ENCODE measurements around the gene FILIP1.

Gene FILIP1

GRCh38 chr6:75377386-75377785 lies 116.2 kb downstream of the FILIP1 start:
- DNase-seq = no peak

GRCh38 chr6:75376347-75377024 lies 117.1 kb downstream of the FILIP1 start:
- DNase-seq = no peak

DNA sequence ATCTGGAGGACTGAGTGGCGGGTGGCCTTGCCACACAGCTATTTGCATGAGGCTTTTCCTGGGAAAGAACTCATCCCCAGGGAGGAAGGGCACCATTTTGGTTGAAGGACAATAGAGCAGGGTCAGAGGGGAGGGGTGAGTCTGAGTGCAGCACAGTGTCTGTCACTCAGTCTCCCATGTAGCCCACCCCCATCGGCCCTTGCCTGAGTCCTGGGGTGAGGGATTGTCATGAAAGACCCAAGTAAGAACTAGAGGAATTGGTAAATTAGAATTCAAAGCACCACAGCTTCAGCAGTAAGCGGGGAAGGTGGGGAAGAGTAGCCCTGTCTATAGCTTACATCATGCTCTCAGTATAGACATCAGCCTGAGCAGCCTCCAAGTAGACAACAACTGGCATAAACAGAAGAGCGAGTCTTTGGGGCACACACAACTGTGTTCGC lies 118.6 kb downstream of the FILIP1 start:
- DNase-seq = no peak

- DNase-seq = no peak
Measured at GRCh38 chr6:75372884-75373283, 120.7 kb downstream of the FILIP1 start.

DNA sequence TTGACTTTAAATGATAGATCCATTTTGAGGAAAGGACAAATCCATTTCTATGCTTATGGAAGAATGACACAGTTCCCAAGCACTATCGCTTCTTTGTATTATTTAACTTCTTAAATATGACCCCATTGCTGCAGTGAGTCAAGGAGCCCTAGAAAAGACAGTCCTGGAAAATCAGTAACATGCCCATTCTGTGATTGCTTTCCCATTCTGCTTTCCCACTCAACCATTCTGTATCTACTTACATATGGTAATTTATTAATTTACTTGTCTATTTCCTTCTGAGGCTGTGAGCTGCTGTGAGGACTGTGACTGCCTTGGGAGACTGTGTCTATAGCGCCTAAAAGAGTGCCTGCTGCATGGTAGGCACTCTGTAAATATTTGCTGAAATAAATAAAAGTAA lies 123.6 kb downstream of the FILIP1 start:
- DNase-seq = no peak

DNA sequence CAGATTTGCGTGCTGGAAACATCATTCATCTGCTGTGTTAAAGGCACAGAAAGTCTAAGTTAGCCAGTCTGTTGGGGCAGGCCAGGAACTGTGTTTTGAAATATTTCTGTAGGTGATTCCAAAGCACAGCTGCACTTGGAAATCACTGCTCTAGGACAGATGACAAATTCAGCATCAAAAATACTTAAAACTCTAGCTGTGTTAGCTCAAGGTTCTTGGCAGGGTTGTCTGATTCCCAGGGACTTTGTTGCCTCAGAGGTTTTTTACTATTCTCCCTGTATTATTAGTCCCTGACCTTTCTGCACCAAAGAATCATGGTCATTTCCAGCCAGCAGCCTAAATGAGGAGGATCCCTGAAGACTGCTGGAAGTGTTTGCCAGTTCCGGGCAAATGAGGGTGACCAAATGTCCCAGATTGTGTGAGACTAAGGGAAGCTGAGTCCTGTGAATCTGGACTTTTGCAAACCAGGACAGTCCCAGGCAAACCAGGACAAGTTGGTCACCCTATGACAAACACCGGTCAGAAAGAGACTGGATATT lies 124.7 kb downstream of the FILIP1 start:
- DNase-seq = no peak

DNA sequence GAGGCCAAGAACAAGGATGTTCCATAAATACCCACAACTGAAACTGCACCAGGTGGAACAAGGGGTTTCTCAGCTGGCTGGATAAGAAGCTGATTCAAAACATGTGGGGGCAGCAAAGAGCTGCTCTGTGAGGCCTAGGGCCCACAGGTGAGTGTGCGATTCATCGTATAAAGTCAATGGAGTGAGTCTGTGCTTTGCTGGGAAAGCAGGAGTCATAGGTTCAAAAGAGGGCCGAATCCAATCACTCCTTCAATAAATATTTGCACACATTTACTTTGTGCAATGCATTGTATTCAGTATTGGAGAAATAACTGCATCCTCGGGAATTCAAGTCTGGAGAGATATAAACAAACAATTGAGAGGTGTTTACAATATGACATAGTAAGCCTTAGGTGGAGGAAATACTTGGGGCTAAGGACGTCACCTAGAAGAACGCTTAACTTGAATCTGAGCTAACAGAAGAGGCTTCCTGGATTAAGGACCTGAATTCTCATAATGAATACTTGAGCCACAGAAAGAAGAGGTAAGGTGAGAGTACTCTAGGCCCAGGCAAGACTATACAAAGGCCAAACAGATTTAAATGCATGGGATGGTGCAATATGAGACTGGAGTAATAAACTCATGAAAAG lies 125.3 kb downstream of the FILIP1 start:
- DNase-seq = no peak

GRCh38 chr6:75363304-75363703 lies 130.3 kb downstream of the FILIP1 start:
- DNase-seq = no peak

DNA sequence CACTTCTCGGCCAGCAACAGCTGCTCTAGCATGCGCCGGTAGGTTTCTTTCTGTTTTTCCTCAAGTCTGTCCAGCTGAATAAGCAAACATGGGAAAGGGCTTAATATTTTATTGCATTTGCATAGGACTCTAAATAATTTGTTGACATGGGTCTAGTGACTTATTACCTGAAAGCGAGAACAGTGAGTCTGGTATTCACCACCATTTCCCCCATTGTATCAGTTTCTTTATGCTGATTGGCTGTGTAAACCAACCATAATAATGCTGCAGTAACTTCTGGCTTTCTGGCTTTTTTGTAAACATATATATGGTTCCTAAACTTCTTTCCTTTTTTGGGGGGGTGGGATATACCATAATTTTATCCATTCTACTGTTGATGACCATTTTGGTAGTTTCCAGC lies 140.0 kb downstream of the FILIP1 start:
- no peak for DNase-seq

GRCh38 chr6:75351570-75351969 lies 142.0 kb downstream of the FILIP1 start:
- DNase-seq = no peak

DNA sequence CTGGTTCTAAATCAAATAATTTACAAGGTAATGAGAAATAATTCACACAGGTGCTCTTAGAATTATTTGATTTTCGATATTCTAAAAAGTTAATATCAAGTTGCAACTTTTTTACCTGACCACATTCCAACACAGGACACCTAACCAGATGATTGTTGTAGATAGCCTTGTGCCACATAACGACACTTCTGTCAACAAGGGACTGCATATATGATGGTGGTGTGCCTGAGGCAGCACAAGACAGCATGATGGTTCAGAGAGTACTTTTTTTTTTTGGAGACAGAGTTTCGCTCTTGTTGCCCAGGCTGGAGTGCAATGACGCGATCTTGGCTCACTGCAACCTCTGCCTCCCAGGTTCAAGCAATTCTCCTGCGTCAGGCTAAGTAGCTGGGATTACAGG lies 142.8 kb downstream of the FILIP1 start:
- DNase-seq = no peak

DNA sequence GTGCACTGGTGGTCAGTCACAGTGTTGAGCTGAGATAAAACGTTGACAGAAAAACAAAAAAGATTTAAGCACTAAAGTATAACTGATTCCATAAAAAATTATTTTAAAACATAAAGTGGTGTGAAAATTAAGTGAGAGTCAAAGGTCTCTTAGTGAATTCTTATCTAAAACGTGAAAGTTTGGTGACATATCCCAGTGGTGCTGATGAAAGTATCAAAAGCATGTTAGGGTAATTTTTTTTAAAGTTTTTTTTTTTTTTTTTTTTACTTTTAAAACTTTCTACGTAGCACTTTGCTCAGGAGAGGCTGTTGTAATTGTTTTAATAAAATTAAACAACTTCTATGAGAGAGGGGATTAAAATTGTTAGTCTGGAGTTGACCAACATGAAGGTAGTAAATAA lies 143.4 kb downstream of the FILIP1 start:
- no peak for DNase-seq

DNA sequence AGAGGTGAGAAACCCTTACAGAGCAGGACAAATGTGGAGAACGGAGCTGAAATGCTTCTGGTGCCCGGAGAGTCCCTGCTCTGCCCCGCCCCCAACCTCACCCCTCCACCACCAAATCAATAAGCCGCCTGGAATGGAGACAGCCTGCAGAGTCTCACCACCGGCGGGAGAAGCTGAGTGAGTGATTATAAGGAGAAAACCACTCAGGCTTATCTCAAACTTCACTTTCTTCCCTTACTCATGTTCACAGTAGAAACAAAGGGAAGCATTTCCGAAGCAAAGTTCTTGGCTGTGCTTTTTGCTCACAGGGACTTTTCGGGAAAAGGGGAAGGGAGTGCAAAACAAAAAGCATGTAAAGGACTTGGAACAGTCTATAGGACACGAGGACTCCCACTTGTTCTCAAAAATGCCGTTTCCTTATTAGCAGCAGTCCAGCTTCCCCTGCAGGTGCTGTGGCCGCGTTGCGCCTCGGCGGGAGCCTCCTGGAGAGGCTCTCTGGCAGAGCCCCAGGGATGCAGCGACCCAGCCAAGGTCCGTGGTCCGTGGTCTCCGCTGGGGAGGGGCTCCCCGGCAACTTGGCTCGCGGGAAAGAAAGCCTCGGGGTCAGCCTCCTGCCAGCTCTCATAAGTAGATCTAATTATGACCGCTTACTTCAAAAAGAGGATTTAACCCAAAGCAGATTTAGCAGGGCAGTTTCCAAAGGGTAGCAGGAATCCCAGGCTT lies 144.2 kb downstream of the FILIP1 start:
- no peak for DNase-seq

- no peak for DNase-seq
Measured at GRCh38 chr6:75348882-75349261, 144.7 kb downstream of the FILIP1 start.

- no peak for DNase-seq
Measured at GRCh38 chr6:75347898-75348610, 145.5 kb downstream of the FILIP1 start.

GRCh38 chr6:75345413-75345812 lies 148.2 kb downstream of the FILIP1 start:
- no peak for DNase-seq

DNA sequence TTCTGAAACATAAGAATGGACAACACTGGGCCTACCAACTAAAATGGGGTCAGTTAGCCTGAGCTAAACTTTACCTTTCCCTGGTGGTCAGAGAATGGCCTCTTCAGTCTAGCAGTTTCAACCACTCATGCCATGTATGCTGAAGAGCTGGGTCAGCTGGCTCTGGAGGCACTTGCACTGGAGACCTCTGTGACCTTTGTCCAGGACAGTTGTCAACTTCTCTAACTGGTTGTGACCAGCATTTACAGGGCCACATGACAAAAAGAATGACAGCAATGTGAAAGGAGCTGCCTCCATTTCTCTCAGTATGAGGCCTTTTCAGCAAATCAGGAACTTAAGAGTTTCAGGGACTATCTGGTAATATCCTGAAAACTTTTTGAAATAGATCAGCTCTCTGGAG lies 149.1 kb downstream of the FILIP1 start:
- no peak for DNase-seq

DNA sequence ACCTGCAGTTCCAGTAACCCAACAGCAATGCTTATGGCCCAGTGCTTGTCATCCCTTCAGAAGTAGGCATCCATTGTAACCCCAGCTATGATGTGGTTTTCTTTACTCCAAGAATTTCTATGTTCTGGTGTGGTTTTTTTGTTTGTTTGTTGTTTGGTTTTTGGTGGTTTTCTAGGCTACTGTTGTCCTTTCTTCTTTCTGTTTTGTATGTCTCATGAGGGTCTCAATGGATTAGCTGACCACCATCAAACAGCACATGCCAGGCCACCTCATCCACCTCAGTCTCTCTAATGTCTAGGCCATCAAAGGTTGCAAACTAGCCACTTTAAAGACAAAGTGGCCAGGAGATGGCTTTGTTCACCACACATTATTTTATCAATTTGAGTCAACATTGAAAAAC lies 149.6 kb downstream of the FILIP1 start:
- no peak for DNase-seq

- DNase-seq = no peak
Measured at GRCh38 chr6:75337835-75338580, 155.6 kb downstream of the FILIP1 start.

DNA sequence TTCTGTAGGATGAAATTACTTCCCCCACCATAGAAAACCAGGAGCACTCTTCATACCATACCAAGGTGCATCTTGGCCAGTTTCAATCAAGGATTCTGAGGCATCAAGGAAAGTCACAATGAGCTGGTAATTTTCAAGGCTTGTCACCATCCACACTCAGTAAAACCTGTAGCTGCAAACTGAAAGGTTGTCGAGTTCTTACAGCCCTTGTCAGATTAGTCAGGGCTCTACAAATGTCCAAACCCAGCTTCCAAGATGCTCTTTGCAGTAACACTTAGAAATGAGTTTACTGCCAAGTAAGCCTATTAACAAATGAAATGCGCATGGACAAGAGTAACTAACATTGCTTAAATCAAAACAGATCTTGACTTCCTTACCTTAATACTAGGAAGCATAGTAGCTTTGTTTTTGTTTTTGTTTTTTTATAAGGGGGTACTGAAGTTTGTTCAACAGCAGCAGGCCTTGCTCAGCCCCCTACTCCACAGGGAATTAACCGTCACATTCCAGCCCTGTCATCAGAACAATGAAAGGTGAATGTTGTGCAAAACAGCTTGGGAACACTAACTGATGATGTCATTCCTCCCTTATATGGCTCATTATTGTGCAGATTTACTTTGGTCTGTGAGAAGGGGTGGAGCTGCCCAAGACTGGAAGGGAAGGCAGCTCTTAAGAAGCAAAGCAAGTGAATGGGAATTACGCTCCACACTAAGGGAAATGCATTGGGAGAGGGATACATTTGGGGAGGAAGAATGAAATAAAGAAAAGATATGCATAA lies 159.1 kb downstream of the FILIP1 start:
- no peak for DNase-seq

- DNase-seq = no peak
Measured at GRCh38 chr6:75333676-75334200, 159.9 kb downstream of the FILIP1 start.

DNA sequence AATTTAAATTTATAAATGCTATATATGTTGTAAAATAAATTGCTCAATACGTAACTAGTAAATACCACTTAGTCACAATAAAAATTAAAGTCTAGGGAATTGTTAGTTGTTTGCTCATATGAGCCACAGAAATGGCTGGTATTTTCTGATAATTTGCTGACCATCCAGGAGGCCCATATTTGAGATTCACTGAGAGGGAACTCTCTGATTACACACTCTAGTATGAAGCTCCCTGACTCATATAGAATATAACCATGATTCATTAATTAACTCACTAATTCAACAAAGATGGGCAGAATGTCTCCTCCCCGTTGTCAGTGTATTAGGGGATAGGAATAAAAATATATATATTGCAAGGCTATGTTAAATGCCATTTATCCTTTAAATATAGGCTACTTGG lies 162.4 kb downstream of the FILIP1 start:
- DNase-seq = no peak
